ENCODE measurements around the gene SFI1.

The SFI1 gene

DNA sequence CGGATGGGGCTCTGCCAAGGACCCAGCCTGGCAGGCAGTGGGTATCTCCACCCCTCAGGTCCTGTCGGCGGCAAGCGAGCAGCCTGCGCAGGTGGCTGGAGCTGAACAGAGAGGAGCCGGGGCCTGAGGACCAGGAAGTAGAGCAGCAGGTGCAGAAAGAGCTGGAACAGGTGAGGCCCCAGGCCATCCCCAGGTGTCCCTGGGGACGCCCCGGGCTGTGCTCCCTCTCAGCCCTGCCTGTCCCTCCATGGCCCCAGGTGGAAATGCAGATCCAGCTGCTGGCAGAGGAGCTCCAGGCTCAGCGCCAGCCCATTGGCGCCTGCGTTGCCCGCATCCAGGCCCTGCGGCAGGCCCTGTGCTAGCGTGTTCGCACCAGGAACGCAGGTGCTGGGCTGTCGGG lies 121.7 kb downstream of the SFI1 start:
- peaks cover 8 to 69% (median 46%) of the 10 kb centered on the region in 4 experiments for H3K36me3 ChIP-seq (ENCODE audit: control insufficient read depth in 4 of 4, insufficient read depth in 4 of 4, low read length in 3 of 4)
- no peak for DNase-seq
- H3K9me3 ChIP-seq (ENCODE audit: control extremely low read depth in 1 of 5, control insufficient read depth in 4 of 5, insufficient read depth in 2 of 5, low read depth in 1 of 5, low read length in 4 of 5): no peaks in the 10 kb centered on the region
- no peak overlapping the region for H3K4me3 ChIP-seq (ENCODE audit: control insufficient read depth in 1 of 7, extremely low read depth in 1 of 7, insufficient read depth in 4 of 7, low read depth in 2 of 7, low read length in 6 of 7)
- H3K27ac ChIP-seq (ENCODE audit: insufficient read depth in 1 of 2, low read depth in 1 of 2, low read length in 2 of 2, poor library complexity in 1 of 2, severe bottlenecking in 2 of 2): no peak overlapping the region
- H3K4me1 ChIP-seq (ENCODE audit: control extremely low read depth in 1 of 4, control insufficient read depth in 4 of 4, insufficient read depth in 4 of 4, low read length in 3 of 4): peaks cover 0 to 34% (median 29%) of the 10 kb centered on the region in 4 experiments
- ChIA-PET POLR2A (interaction anchor here (0.5 kb wide), 1 partner anchor 1011 kb away, joined by 3 read pairs; no protein-coding TSS in a partner anchor), CTCF (no interaction called here)
- H3K27me3 ChIP-seq (replicated peaks in 2 of 5; ENCODE audit: control insufficient read depth in 4 of 5, insufficient read depth in 5 of 5, low read length in 4 of 5): no peaks in the 10 kb centered on the region
- WGBS (ENCODE audit: insufficient coverage): 98% methylated on average over 13 of the region's 17 CpGs

DNA sequence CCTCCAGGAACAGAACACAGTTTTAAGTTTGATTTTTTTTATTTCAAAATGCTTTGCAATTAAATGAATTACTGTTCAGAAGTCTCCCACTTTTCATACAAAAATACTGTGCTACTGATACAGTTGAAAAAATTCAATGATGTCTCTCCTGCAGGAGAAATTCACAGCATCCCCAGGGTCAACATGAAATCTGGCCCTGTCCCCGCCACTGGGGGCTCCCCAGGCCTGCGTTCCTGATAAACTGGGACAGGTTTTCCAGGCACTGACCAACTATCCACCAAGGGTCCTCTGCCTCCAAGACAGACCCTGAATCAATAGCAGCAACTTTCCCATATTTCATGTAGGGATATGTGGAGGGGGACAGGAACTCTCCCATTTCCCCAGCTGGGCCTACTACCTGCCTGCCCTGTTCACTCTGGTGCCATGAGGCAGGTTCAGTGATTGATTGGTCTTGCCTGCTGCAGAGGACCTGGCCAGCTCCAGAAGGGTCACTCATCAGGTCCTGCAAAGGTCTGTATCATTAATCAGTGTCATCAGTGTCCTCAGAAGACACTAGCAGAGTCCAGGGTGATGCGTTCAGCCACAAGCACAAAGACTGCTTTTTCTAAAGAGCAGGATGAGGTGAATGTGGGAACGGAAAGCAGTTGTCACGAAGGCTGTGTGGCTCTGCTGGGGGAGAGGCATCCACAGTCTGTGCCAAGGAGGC lies 122.3 kb downstream of the SFI1 start:
- Histone ChIP-seq H3K9me3 (ENCODE audit: control extremely low read depth in 1 of 5, control insufficient read depth in 4 of 5, insufficient read depth in 2 of 5, low read depth in 1 of 5, low read length in 4 of 5) (no peaks in the 10 kb centered on the region), H3K27me3 (replicated peaks in 2 of 5; ENCODE audit: control insufficient read depth in 4 of 5, insufficient read depth in 5 of 5, low read length in 4 of 5) (no peaks in the 10 kb centered on the region), H3K27ac (ENCODE audit: insufficient read depth in 1 of 2, low read depth in 1 of 2, low read length in 2 of 2, poor library complexity in 1 of 2, severe bottlenecking in 2 of 2) (no peak overlapping the region), H3K36me3 (ENCODE audit: control insufficient read depth in 4 of 4, insufficient read depth in 4 of 4, low read length in 3 of 4) (peaks cover 8 to 72% (median 48%) of the 10 kb centered on the region in 4 experiments), H3K4me1 (ENCODE audit: control extremely low read depth in 1 of 4, control insufficient read depth in 4 of 4, insufficient read depth in 4 of 4, low read length in 3 of 4) (peaks cover 0 to 34% (median 29%) of the 10 kb centered on the region in 4 experiments), H3K4me3 (ENCODE audit: control insufficient read depth in 1 of 7, extremely low read depth in 1 of 7, insufficient read depth in 4 of 7, low read depth in 2 of 7, low read length in 6 of 7) (no peak overlapping the region)
- DNase-seq: no peak
- 99% methylated on average over 5 of the region's 5 CpGs for WGBS (ENCODE audit: insufficient coverage)
- ChIA-PET POLR2A (no interaction called here), CTCF (interaction anchor here (0.5 kb wide), 1 partner anchor 142 kb away, joined by 3 read pairs; no protein-coding TSS in a partner anchor)

DNA sequence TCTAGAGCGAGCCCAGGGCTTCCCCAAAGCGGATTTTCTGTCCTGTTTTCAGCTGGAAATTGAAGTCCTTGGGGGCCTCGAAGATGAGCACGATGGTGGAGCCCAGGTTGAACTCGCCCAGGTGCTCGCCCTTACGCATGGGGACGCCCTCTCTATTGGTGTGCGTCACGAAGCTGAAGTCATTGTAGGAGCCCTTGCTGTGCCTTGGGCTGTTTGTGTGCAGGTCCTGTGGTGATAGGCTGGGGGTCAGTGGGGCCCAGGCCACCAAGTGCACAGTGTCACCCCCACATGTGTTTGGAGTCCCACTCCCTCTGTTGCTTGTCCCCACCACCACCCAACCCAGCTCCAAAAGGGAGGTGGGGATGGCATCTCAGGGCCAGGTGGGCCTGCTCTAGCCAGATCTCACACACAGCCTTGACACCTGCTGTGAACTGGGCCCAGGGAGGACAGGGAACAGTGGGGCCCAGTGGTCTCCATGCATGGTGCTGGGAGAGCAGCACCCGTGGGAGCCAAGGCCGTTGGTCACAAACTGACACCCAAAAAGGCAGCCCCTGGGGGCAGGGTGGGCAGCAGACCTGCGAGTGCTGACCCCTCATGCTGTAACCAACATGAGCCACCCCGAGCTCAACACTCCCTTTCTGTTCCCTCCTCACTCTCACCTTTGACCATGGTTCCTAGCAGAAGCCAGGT lies 123.4 kb downstream of the SFI1 start:
- POLR2A ChIA-PET: no interaction called here
- Histone ChIP-seq H3K4me1 (ENCODE audit: control extremely low read depth in 1 of 4, control insufficient read depth in 4 of 4, insufficient read depth in 4 of 4, low read length in 3 of 4) (peaks cover 0 to 25% (median 21%) of the 10 kb centered on the region in 4 experiments), H3K9me3 (ENCODE audit: control extremely low read depth in 1 of 5, control insufficient read depth in 4 of 5, insufficient read depth in 2 of 5, low read depth in 1 of 5, low read length in 4 of 5) (no peaks in the 10 kb centered on the region), H3K36me3 (ENCODE audit: control insufficient read depth in 4 of 4, insufficient read depth in 4 of 4, low read length in 3 of 4) (peaks cover 8 to 80% (median 53%) of the 10 kb centered on the region in 4 experiments), H3K27ac (ENCODE audit: insufficient read depth in 1 of 2, low read depth in 1 of 2, low read length in 2 of 2, poor library complexity in 1 of 2, severe bottlenecking in 2 of 2) (peak overlapping the region in 1 of 2 experiments; percentile 30), H3K27me3 (replicated peaks in 2 of 5; ENCODE audit: control insufficient read depth in 4 of 5, insufficient read depth in 5 of 5, low read length in 4 of 5) (no peaks in the 10 kb centered on the region), H3K4me3 (ENCODE audit: control insufficient read depth in 1 of 7, extremely low read depth in 1 of 7, insufficient read depth in 4 of 7, low read depth in 2 of 7, low read length in 6 of 7) (no peak overlapping the region)
- DNase-seq: no peak
- CTCF ChIA-PET: interaction anchor here (0.6 to 1.4 kb wide), 4 partner anchors 10 to 63 kb away, joined by 3 to 6 read pairs (median 3); no protein-coding TSS in a partner anchor
- WGBS (ENCODE audit: insufficient coverage): 100% methylated on average over 13 of the region's 14 CpGs

DNA sequence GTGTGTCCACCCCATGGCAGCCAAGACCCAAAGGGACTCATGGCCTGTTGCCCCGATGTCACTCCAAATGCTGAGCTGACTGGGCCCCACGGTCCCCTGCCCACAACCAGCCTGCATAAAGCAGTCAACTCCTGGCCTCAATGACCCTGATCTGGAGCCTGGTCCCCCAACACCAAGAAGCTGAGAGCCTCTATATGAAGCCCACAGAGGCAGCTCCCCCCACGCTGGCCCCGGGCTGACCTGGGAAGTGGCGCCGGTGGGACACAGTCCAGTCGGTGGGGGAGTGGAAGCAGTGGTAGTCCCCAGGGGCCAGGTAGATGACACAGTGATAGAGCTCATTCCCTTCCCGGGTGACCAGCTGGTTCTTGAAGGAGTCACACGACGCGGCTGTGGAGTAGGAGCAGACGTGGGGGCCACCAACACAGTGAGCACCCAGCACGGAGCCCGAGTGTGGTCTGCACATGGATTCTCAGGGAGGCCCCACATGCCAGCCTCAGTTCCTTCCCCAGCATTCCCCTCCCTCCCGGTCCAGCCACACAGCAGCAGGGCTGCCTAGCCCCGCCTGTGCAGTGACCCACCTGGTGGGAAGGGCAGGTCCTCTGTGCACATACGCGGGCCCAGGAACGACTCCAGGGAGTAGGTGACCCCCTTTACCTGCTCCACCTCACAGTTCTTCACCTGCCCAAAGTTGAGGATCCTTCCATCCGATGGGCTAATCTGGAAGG lies 124.6 kb downstream of the SFI1 start:
- H3K4me3 ChIP-seq (ENCODE audit: control insufficient read depth in 1 of 7, extremely low read depth in 1 of 7, insufficient read depth in 4 of 7, low read depth in 2 of 7, low read length in 6 of 7): no peak overlapping the region
- H3K4me1 ChIP-seq (ENCODE audit: control extremely low read depth in 1 of 4, control insufficient read depth in 4 of 4, insufficient read depth in 4 of 4, low read length in 3 of 4): peaks cover 0 to 15% (median 10%) of the 10 kb centered on the region in 4 experiments
- no peaks in the 10 kb centered on the region for H3K27me3 ChIP-seq (replicated peaks in 2 of 5; ENCODE audit: control insufficient read depth in 4 of 5, insufficient read depth in 5 of 5, low read length in 4 of 5)
- H3K9me3 ChIP-seq (ENCODE audit: control extremely low read depth in 1 of 5, control insufficient read depth in 4 of 5, insufficient read depth in 2 of 5, low read depth in 1 of 5, low read length in 4 of 5): no peaks in the 10 kb centered on the region
- H3K36me3 ChIP-seq (ENCODE audit: control insufficient read depth in 4 of 4, insufficient read depth in 4 of 4, low read length in 3 of 4): peaks cover 8 to 92% (median 60%) of the 10 kb centered on the region in 4 experiments
- ChIA-PET CTCF (interaction anchor here (0.7 to 1.4 kb wide), 5 partner anchors 9 to 64 kb away, joined by 3 to 6 read pairs (median 3); no protein-coding TSS in a partner anchor), POLR2A (no interaction called here)
- 92% methylated on average over 13 of the region's 20 CpGs for WGBS (ENCODE audit: insufficient coverage)
- DNase-seq: no peak
- H3K27ac ChIP-seq (ENCODE audit: insufficient read depth in 1 of 2, low read depth in 1 of 2, low read length in 2 of 2, poor library complexity in 1 of 2, severe bottlenecking in 2 of 2): no peak overlapping the region

DNA sequence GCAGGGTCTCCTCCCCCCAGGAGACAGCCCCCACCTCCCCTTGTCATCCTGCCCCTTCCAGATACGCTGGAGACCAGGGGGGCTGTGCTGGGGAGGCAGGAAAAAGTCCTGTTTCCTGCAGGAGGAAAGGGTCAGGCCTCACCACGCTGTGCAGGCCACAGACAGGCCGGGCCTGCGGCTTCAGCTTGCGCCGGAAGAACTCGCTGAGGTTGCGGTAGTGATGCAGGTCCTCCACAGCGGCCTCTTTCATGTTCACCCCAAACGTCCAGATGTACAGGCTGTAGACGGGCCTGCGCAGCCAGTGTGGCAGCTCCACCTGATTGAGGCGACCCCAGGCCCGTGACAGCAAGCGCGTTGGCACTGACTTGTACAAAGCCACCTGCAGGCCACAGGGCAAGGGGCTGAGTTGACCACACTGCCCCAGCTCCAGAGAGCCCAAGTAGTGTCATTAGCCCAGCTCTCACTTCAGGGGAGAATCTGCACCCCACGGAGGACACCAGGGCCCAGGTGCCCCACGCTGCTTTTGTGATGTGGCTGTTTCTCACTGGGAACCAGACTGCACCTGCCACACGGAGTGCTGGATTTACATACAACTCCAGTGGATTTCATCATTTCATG lies 125.3 kb downstream of the SFI1 start:
- ChIA-PET CTCF (interaction anchor here (1.3 to 1.4 kb wide), 2 partner anchors 45 to 65 kb away, joined by 3 read pairs; no protein-coding TSS in a partner anchor), POLR2A (no interaction called here)
- no peaks in the 10 kb centered on the region for H3K27me3 ChIP-seq (replicated peaks in 2 of 5; ENCODE audit: control insufficient read depth in 4 of 5, insufficient read depth in 5 of 5, low read length in 4 of 5)
- peak in 2 of 3 donors; percentile 39 to 47 for DNase-seq
- no peak overlapping the region for H3K27ac ChIP-seq (ENCODE audit: insufficient read depth in 1 of 2, low read depth in 1 of 2, low read length in 2 of 2, poor library complexity in 1 of 2, severe bottlenecking in 2 of 2)
- 78% methylated on average over 11 of the region's 19 CpGs for WGBS (ENCODE audit: insufficient coverage)
- peaks cover 0 to 14% (median 4%) of the 10 kb centered on the region in 4 experiments for H3K4me1 ChIP-seq (ENCODE audit: control extremely low read depth in 1 of 4, control insufficient read depth in 4 of 4, insufficient read depth in 4 of 4, low read length in 3 of 4)
- peaks cover 8 to 96% (median 61%) of the 10 kb centered on the region in 4 experiments for H3K36me3 ChIP-seq (ENCODE audit: control insufficient read depth in 4 of 4, insufficient read depth in 4 of 4, low read length in 3 of 4)
- no peak overlapping the region for H3K4me3 ChIP-seq (ENCODE audit: control insufficient read depth in 1 of 7, extremely low read depth in 1 of 7, insufficient read depth in 4 of 7, low read depth in 2 of 7, low read length in 6 of 7)
- H3K9me3 ChIP-seq (ENCODE audit: control extremely low read depth in 1 of 5, control insufficient read depth in 4 of 5, insufficient read depth in 2 of 5, low read depth in 1 of 5, low read length in 4 of 5): no peaks in the 10 kb centered on the region

DNA sequence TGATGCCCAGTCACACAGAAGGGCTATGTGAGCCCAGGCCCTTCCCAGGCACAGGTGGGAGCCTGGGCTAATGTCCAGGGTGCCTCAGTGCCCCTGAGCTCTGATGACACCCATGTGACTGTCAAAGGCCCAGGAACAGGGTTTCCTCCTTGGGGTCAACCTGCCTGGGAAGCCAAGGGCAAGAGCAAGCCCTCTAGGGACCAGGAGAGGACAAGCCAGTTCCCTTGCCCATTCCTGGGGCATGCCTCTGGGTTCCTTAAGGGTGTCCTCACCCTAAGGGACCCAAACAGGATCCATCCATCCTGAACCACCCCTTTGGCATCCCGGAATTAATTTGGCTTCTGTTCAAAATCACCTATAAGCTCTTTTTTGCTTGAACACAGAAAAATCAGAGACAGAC lies 126.6 kb downstream of the SFI1 start:
- no peak for DNase-seq
- Histone ChIP-seq H3K27ac (ENCODE audit: insufficient read depth in 1 of 2, low read depth in 1 of 2, low read length in 2 of 2, poor library complexity in 1 of 2, severe bottlenecking in 2 of 2) (peak overlapping the region in 1 of 2 experiments; percentile 14), H3K36me3 (ENCODE audit: control insufficient read depth in 4 of 4, insufficient read depth in 4 of 4, low read length in 3 of 4) (peaks cover 8 to 98% (median 53%) of the 10 kb centered on the region in 4 experiments), H3K9me3 (ENCODE audit: control extremely low read depth in 1 of 5, control insufficient read depth in 4 of 5, insufficient read depth in 2 of 5, low read depth in 1 of 5, low read length in 4 of 5) (no peaks in the 10 kb centered on the region), H3K4me3 (ENCODE audit: control insufficient read depth in 1 of 7, extremely low read depth in 1 of 7, insufficient read depth in 4 of 7, low read depth in 2 of 7, low read length in 6 of 7) (no peak overlapping the region), H3K27me3 (replicated peaks in 2 of 5; ENCODE audit: control insufficient read depth in 4 of 5, insufficient read depth in 5 of 5, low read length in 4 of 5) (no peaks in the 10 kb centered on the region), H3K4me1 (ENCODE audit: control extremely low read depth in 1 of 4, control insufficient read depth in 4 of 4, insufficient read depth in 4 of 4, low read length in 3 of 4) (peaks cover 0 to 19% (median 11%) of the 10 kb centered on the region in 4 experiments)
- ChIA-PET POLR2A (interaction anchor here (0.5 to 0.6 kb wide), 2 partner anchors 16 to 24 kb away, joined by 3 to 4 read pairs; no protein-coding TSS in a partner anchor), CTCF (interaction anchor here (2.4 to 2.9 kb wide), 2 partner anchors 11 to 66 kb away, joined by 6 to 14 read pairs; no protein-coding TSS in a partner anchor)
- WGBS (ENCODE audit: insufficient coverage): 100% methylated on average over 1 of the region's 1 CpG

Data from common myeloid progenitor, CD34-positive (primary cell).